ENCODE data around the gene BANK1.

- TF ChIP-seq CTCF (IDR thresholded peaks at IDR 0.05) (no peak), EZH2 (IDR thresholded peaks at IDR 0.05; ENCODE audit: borderline replicate concordance, insufficient read depth, low read depth, low read length, poor library complexity, severe bottlenecking) (no peak)
Observed at GRCh38 chr4:101850698-101851097, 60.2 kb downstream of the BANK1 start.

Data from B cell (primary cell).